Stimulated activated CD8-positive, alpha-beta memory T cell treated with anti-CD3 and anti-CD28 coated beads, Interleukin-7, amount 100 ng/mL, for 1 hour (primary cell): Measurements from ENCODE around the gene FAR2.
"Not testable (repeated sequence)": the region's sequence is repeated elsewhere in the genome, so short reads cannot be mapped to it uniquely, and the experiment has no call there.

Experiments used
- DNase-seq, 2 donors: peaks; one replicate each; pipeline ENCODE4 v3.0.0-alpha.2; 2020; ENCODE audit warnings: low read depth in 2 of 2

Gene FAR2

DNA sequence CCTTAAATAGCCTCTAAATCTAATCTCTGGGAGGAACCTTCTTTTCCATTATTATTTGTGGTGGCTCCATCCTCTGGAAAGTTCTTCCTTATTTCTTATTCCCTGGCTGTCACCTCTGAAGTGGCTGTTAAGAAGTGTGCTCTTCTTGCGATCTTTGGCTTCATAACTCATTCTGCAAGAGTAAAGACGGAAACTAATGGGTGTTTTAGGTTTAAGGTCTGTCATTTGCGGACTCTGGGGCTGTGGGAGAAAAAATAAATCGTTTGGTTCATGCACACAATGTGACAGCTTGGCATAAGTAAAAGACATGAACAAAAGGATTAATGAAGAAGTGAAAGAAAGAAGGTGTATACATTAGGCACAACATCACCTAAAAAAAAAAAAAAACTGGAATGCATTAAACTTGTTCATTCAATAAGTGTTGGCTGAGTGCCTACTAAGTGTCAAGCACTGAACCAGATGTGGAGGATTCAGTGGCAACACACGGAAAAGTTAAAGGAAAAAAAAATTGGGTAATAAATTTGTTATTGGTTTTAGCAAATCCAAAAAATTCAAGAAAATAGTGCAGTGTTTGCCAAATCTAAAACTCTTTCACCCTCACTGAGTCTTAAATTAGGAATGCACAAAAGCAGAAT lies 132.4 kb downstream of the FAR2 start:
- no peak for DNase-seq

DNA sequence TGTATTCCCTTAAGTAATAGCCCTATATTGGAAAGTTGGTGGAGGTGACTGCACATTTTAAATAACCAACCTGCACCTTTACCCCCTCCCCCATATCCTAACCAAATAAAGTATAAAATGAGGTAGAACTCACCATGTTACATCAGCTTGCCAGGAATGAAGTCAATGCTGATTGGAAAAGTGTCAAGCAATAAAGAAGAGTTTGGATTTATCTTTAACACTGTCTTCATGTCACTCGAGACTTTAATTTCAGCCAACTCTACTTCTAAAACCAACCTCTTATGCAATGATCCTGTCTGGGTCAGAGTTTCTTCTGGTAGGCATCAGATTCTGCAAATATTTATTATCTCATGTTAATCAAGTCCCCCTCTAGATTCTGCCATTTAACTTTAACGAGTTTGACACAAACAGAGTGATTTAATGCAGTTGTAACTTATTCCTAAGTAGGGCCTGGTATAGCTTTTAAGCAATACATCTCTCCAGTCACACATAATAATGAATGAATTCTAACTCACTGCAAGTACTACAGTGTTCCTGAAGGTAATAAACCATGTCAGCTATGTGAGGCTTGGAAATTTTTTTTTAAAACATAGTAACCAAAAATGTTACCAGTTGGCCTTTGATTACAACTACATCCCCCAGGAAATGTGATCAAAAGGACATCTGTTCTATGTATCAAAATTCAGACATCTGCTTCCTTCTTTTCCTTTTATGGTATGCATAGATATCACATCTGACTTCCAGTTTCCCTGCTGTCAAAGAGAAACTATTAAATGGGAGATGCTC lies 133.1 kb downstream of the FAR2 start:
- no peak for DNase-seq

DNA sequence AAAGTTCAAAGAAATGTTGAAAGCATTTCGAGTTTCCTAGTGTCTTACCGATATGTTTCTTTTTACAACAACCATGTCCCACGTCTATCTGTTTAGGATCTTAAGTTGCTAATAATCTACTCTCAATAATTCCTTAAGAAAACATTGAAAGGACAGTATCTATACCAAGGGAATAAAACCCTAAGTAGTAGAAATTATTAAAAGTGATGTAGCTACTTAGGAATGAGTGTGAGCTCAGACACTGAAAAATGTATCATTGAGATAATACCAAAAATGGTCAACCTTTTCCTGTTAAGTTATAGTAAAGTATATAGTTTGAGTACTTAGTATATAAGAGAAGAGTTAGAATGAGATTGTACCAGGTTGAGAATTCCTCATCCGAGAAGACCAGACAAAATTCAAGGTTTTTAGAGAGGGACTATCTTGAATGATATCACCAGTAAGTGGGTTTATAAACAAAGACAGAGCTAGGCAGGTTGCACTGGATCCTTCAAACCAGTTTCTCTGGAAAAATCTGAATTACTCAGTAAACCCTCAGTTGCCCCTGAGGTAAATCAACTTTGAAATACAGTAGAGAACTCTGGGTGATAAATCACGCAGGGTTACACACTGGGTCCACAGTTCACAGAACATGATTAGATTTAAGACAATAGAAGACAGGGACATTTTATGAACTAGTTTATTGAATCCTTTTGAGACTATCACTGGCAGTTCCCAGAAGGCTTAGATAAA lies 135.1 kb downstream of the FAR2 start:
- DNase-seq = no peak

- no peak for DNase-seq
Measured at GRCh38 chr12:29286081-29286790, 137.2 kb downstream of the FAR2 start.

- no peak for DNase-seq
Measured at GRCh38 chr12:29287622-29288021, 138.5 kb downstream of the FAR2 start.

DNA sequence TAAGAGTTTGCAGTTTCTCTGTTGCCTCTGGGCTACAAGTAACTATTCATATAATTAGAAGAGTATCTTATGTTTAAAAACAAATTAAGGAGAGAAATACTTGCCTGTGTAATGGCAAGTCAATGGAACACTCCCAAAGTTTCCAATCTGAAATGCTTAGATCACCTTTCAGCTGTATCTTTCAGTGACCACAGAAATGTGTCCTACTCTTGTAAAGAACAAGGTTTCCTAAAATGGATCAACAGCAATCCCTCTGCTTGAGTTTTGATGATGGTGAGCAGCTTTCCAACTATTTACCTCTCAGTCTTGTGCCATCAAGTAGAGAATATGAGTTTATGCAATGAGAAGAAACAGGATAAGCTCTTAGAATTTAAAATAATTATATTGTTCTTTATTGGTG lies 139.0 kb downstream of the FAR2 start:
- no peak for DNase-seq

DNA sequence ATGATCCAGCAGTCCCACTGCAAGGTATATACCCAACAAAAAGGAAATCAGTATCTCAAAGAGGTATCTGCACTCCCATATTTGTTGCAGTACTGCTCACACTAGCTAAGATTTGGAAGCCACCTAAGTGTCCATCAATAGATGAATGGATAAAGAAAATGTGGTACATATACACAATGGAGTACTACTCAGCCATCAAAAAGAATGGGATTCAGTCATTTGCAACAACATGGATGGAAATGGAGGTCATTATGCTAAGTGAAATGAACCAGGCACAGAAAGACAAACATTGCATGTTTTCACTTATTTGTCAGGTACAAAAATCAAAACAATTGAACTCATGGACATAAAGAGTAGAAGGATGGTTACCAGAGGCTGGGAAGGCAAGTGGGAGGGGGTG lies 141.4 kb downstream of the FAR2 start:
- not testable (repeated sequence) for DNase-seq

DNA sequence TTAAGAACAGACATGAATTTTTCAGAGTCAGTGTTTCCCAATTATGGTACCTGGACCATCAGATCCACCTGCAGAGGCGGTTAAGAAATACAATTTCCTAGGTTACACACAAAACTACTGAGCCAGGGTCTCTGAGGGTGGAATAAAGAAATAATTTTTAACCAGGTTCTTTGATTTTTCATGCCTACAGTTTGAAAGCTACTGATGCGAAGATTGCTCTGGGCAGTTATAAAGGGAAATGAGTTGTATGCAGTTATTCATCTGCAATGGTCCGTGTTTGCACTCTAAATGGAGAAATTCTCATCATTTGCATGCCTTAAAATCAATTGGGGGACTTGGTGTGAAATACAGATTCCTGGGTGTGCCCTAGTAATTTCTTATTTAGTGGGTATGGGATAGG lies 142.1 kb downstream of the FAR2 start:
- DNase-seq = no peak

DNA sequence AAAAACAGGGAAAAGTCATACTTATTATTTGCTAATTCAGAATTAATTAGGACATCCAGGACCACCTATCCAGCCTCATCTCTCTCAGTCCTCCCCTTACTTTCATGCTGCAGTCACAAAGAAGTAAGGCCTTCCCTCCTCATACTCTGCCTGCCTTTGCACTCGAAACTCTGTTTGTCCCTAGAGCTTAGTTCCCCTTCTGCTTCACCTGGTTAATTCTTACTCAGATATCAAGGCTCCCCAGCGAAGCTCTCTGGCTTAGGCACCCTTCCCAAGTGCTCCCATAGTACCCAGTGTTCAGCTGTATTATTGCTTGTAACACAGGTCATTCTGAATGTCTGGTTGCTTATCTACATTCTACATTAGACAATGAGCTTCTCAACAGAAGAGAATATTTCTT lies 150.6 kb downstream of the FAR2 start:
- no peak for DNase-seq

GRCh38 chr12:29301114-29301513 lies 152.0 kb downstream of the FAR2 start:
- DNase-seq = no peak

- DNase-seq = no peak
Measured at GRCh38 chr12:29304388-29304787, 155.3 kb downstream of the FAR2 start.

- DNase-seq = no peak
Measured at GRCh38 chr12:29306266-29306665, 157.2 kb downstream of the FAR2 start.

GRCh38 chr12:29306682-29307081 lies 157.6 kb downstream of the FAR2 start:
- DNase-seq = no peak

DNA sequence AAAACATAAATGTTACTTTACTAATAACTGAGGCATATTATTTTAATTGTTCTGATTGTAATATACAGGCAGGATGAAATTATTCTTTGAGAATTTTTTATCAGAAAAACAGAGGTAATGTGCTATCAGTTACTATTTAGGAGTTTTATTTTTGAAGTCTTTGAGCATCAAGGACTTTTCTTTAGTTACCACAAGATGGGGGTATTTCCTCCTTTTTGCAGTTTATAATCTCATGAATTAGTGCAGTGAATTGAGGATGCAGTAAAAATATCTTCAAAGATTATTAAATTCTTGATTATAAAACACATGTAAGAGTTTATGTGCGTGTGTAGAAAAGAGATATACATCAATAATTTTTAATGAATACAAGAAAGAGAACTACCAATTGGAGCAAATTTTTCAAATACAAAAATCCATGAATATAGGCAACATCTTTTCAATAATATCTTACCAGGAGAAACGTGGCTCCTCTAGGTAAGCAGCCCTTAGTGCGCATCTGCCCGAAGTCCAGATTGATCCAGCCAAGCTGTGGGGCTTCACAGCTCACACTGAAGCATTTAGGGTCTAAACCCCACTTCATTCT lies 160.3 kb downstream of the FAR2 start:
- DNase-seq = no peak

DNA sequence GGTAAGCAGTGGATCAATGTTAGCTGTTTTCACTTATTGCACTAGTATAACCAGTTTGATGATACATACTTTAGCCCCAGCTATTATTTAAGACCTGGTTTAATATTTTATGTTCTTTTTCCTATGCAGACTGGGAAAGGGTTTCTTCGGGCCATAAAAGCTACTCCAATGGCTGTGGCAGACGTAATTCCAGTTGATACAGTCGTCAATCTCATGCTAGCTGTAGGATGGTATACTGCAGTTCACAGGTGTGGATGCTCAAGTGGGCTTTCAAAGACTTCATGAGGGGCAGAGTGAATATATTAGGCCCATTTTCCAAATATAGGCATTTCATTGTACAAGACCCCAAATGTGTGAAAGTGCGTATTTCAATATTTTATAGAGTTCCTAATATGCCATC lies 161.8 kb downstream of the FAR2 start:
- DNase-seq = no peak

DNA sequence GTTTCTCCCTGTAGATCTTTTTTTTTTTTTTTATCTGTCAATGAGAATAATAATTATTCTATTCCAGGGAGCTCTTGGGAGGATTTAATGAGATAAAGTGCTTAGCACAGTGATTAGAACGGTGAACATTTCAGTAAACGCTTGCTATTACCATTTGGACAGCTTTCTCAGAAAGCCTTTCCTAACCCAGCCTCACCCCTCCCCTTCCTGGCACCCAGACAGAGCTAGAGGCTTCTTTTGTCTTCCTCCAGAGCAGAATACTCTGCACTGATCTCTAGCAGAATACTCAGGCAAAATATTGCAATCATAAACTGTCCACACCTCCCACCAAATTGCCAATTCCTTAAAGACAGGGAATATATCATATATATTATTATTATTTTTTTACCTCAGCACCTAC lies 165.3 kb downstream of the FAR2 start:
- DNase-seq = no peak

GRCh38 chr12:29316752-29317151 lies 167.7 kb downstream of the FAR2 start:
- no peak for DNase-seq

DNA sequence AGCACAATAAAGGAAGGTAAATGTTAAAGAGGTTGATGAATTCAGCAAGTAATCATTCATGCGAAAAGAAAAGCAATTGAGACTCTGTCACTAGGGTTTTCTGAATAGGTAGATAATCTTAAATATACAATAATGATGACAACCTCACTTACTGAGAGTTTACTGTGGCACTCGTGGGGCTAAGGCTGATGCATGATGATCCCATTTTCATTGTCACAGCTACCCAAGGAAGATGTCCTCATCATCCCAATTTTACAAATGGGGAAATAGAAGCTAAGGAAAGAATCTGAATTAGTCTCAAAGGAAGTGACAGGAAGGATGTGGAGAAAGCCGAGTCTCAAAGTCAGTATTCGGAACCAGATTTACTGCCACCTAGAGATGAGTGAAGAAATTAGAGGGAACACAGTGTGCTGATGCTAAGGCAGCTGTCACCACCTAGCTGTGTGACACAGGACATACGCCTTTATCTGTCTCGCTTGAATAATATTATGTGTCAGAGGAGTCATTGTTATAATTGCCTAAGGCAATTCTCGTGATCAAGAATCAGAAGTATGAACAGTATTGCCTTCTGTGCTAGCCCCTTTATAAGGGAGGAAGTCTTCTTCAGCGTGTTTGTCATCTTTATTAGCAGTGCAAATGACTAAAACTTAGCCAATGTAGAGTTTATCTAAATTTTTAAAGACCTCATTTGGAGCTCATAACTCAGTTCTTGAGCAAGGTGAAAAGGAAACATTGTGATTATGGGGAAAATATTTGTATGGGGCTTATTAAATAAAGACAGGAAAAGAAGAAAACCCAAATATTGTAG lies 168.7 kb downstream of the FAR2 start:
- peak in 1 of 2 donors; percentile 1 for DNase-seq

DNA sequence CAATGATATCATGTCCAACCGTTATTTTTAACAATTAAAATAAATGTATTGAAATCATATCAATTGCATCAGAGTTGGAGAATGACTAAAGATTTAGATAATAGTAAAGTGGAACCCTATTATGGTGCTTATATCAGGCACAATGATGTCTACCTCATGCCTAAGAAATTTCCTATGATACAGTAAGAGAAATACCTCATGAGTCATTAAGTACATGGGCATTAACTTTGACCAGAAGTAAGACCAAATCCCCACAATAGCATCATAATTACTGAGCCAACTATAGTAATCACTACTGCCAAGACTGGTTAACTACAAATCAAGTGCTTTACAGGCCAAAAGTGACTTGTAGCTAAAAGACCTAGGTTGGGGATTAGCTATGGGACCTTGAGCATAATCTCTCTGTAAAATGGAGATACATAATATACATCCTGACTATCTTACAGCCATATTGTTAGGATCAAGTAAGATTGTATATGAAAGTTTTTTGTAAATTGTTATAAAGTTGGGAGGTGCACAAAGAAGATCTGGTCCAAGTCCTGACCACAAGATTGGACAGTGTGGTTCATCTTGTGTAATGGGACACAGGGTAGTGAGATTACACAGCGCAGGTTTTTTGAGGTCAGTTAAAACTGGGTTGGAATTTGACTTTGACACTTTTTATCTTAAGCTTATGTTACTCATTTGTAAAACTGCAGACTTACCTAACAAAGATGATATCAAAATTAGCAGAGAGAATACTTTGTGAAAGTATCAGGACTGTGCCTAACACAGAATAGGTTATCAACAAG lies 171.4 kb downstream of the FAR2 start:
- DNase-seq = no peak

DNA sequence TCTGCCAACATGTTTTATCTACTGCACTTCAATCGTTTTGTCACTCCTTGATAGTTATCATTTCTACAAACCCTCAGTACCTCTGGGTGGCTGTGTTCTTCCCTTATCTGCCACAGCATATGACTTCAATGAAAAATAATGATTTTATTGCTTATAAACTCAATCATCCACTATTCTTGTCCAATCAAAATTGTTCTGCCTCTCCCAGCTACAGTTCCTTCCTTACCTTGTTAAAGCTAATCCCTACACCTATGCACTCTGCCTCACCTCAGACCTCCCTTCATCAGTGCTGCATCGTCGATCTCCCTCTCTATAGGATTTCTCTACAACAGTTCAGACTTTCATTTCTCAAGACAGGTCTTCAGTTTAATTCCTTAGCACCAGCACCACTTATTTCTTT lies 173.1 kb downstream of the FAR2 start:
- DNase-seq = no peak
